ENCODE results near the gene SEPTIN1. TPM values are rescaled to one million over a fixed set of nuclear protein-coding genes. Genes with fewer than 3 reads are reported as not detected.
A peak's percentile ranks its signal among the peaks of the same experiment; 100 is the strongest.

The SEPTIN1 gene
- total RNA-seq, 1 experiment from 2014 or later, result 0.34 TPM

DNA sequence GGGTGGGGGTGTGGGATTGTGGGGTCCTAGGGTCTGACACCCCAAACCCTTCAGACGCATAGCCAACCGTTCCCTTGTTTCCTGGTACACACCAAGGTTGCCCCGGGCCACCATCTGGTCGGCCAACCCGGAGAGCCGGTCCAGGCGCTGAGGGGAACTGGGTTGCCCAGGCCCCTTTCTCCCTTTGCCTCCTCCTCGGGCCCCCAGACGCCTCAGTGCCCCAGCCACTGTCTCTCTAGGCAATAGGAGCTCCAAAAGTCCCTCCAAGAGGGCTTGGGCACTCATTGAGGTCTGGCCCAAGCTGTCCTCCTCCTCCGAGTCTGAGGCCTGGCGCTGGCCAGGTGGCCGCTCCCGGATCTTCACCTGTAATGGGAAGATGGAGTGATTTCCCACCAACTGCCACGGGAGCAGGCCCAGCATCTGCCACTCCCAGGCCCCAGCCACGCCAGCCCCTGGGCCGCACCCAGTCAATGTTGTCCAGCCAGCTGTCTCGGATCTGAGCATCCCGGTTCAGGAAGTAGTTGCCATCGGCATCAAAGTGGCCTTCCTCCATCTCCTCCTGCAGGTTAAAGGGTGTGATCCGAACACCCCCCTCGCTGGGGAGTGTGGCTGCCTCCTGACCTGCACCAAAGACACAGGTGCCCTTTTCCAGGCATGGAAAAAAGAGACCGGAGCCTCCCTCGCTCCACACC lies 28.8 kb downstream of the SEPTIN1 start:
- no peaks in the 10 kb centered on the region for H3K9me3 Mint-ChIP-seq (ENCODE audit: unreplicated experiment)
- H3K4me1 ChIP-seq, result peaks cover 5% of the 10 kb centered on the region; the same call in 1 of the 2 replicates
- BruUV-seq (replicated peaks), result no TSS peak
- H3K4me1 Mint-ChIP-seq (ENCODE audit: low read depth, unreplicated experiment), result peaks cover 12% of the 10 kb centered on the region
- POLR2A ChIA-PET, result interaction anchor here (0.5 to 2.3 kb wide), 4 partner anchors 18 to 257 kb away, joined by 3 to 30 read pairs (median 5); partner anchors contain the start of genes TBC1D10B, ZNF689 and ZNF771
- H3K4me3 Mint-ChIP-seq (ENCODE audit: unreplicated experiment), result peak overlapping the region; percentile 94
- DNase-seq, result no peak
- intact Hi-C loops (cut with micrococcal nuclease; ENCODE audit: unreplicated experiment), result loop anchor here (2.0 kb wide), 1 partner anchor 19 kb away; no protein-coding TSS in a partner anchor
- CTCF ChIA-PET, result interaction anchor here (0.8 to 1.1 kb wide), 3 partner anchors 17 to 56 kb away, joined by 3 to 4 read pairs (median 3); no protein-coding TSS in a partner anchor
- H3K27me3 Mint-ChIP-seq (ENCODE audit: insufficient read depth, unreplicated experiment), result no peaks in the 10 kb centered on the region
- no peaks in the 10 kb centered on the region for H3K9me3 ChIP-seq
- H3K4me3 ChIP-seq (ENCODE audit: low read depth, low read length), result no peak overlapping the region; the same call in none of the 2 replicates
- peaks cover 3% of the 10 kb centered on the region; the same call in 1 of the 2 replicates for H3K36me3 ChIP-seq (ENCODE audit: control insufficient read depth, insufficient read depth, low read length)
- peak overlapping the region; percentile 99 for H3K27ac Mint-ChIP-seq (ENCODE audit: unreplicated experiment)
- peaks cover 71% of the 10 kb centered on the region for H3K36me3 Mint-ChIP-seq (ENCODE audit: insufficient read depth, unreplicated experiment)
- TF ChIP-seq, protein P1, sequence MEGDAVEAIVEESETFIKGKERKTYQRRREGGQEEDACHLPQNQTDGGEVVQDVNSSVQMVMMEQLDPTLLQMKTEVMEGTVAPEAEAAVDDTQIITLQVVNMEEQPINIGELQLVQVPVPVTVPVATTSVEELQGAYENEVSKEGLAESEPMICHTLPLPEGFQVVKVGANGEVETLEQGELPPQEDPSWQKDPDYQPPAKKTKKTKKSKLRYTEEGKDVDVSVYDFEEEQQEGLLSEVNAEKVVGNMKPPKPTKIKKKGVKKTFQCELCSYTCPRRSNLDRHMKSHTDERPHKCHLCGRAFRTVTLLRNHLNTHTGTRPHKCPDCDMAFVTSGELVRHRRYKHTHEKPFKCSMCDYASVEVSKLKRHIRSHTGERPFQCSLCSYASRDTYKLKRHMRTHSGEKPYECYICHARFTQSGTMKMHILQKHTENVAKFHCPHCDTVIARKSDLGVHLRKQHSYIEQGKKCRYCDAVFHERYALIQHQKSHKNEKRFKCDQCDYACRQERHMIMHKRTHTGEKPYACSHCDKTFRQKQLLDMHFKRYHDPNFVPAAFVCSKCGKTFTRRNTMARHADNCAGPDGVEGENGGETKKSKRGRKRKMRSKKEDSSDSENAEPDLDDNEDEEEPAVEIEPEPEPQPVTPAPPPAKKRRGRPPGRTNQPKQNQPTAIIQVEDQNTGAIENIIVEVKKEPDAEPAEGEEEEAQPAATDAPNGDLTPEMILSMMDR (IDR thresholded peaks at IDR 0.05; ENCODE audit: insufficient read depth in 1 of 2, low read depth in 1 of 2, low read length in 1 of 2, severe bottlenecking in 1 of 2, unreplicated experiment in 1 of 2), result no peak
- H3K27me3 ChIP-seq (replicated peaks; ENCODE audit: control insufficient read depth, insufficient read depth, low read length), result no peaks in the 10 kb centered on the region

DNA sequence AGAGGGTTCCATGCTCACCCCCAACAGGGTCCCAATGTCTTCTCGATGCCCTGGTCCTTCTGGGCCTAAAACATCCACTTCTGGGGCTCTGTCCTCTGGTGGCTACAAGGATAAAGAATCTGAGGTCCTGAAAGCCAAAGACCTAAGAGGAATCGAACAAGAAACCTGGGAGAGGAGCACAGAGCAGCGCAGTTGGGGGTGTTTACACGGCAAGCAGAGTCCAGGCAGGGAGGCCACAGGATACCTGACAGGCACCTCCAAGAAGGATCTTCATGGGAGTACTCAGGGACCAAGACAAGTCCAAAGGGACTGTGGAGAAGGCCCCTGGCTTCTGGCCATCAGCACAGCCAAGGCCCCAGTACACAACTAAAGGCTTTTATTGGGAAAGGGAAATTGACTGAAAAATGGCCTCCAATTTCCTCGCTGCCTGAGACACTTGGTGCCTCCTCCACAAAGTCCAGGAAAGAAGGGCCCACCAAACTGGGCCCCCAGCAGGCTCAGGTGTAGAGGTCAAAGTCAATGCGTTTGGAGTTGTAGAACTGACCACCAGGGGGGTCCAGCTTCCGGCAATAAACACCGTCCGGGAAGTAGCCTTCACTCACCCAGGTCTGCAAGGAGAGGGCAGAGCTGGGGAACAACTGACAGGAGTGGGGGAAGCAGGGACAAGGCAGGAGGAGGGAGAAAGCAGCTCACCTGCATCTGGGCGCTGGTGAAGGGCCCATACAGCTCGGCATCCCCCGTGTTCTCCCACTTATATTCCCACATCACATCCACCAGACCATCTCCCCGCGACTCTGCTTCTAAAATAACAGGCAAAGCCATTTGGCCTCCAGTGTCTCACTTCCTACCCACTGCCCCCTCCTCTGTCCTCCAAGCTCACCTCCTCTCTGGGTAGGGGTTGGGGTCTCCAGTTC lies 29.6 kb downstream of the SEPTIN1 start:
- ChIA-PET POLR2A (interaction anchor here (0.6 kb wide), 1 partner anchor 55 kb away, joined by 5 read pairs; no protein-coding TSS in a partner anchor), CTCF (interaction anchor here (0.8 to 1.0 kb wide), 2 partner anchors 18 to 56 kb away, joined by 3 read pairs; no protein-coding TSS in a partner anchor)
- H3K27ac Mint-ChIP-seq (ENCODE audit: unreplicated experiment), result no peak overlapping the region
- H3K4me1 Mint-ChIP-seq (ENCODE audit: low read depth, unreplicated experiment), result peaks cover 12% of the 10 kb centered on the region
- peaks cover 71% of the 10 kb centered on the region for H3K36me3 Mint-ChIP-seq (ENCODE audit: insufficient read depth, unreplicated experiment)
- H3K4me1 ChIP-seq, result peaks cover 5% of the 10 kb centered on the region; the same call in 1 of the 2 replicates
- H3K4me3 Mint-ChIP-seq (ENCODE audit: unreplicated experiment), result peak overlapping the region; percentile 37
- no peaks in the 10 kb centered on the region for H3K27me3 Mint-ChIP-seq (ENCODE audit: insufficient read depth, unreplicated experiment)
- H3K4me3 ChIP-seq (ENCODE audit: low read depth, low read length), result no peak overlapping the region
- TF ChIP-seq, protein P1 (IDR thresholded peaks at IDR 0.05; ENCODE audit: insufficient read depth in 1 of 2, low read depth in 1 of 2, low read length in 1 of 2, severe bottlenecking in 1 of 2, unreplicated experiment in 1 of 2), result peak in 1 of 2 experiments; percentile 15
- no peak for DNase-seq
- H3K9me3 ChIP-seq, result no peaks in the 10 kb centered on the region
- no peaks in the 10 kb centered on the region for H3K9me3 Mint-ChIP-seq (ENCODE audit: unreplicated experiment)
- intact Hi-C loops (cut with micrococcal nuclease; ENCODE audit: unreplicated experiment), result no loop called here
- H3K36me3 ChIP-seq (ENCODE audit: control insufficient read depth, insufficient read depth, low read length), result peaks cover 3% of the 10 kb centered on the region; the same call in 1 of the 2 replicates
- no peaks in the 10 kb centered on the region for H3K27me3 ChIP-seq (replicated peaks; ENCODE audit: control insufficient read depth, insufficient read depth, low read length)
- BruUV-seq (replicated peaks), result no TSS peak

Measured in Caco-2 (cell line).